Esophagus squamous epithelium (tissue), 5 donors: ENCODE measurements around the gene CTNNA3. TPM values are rescaled to one million over a fixed set of nuclear protein-coding genes. Genes with fewer than 3 reads are reported as not detected.

Source experiments
- DNase-seq: peaks from one replicate; lab custom pipeline; 2025; lab: John Stamatoyannopoulos, UW
- H3K27ac ChIP-seq, 4 donors: fragments of 200-600 bp; sonication (generic); one replicate each; pipeline ENCODE4 v1.5.1; 2016 to 2019; ENCODE audit warnings: mild to moderate bottlenecking in 1 of 4
- H3K27me3 ChIP-seq, 4 donors: fragments of 200-600 bp; sonication (generic); 1 replicate in 3 of 4; 2 replicates in 1 of 4; pipeline versions ENCODE4 v1.5.1 to v1.6.0; 2017 to 2021; ENCODE audit warnings: antibody characterized with exemption in 1 of 4
- H3K36me3 ChIP-seq, 3 donors: fragments of 200-600 bp; sonication (generic); one replicate each; pipeline ENCODE4 v1.5.1; 2016 to 2019
- H3K4me1 ChIP-seq, 3 donors: fragments of 200-600 bp; sonication (generic); one replicate each; pipeline ENCODE4 v1.5.1; 2017 to 2019
- H3K4me3 ChIP-seq, 4 donors: fragments of 200-600 bp; sonication (generic); 1 replicate in 3 of 4; 2 replicates in 1 of 4; pipeline ENCODE4 v1.5.1; 2016 to 2019; ENCODE audit warnings: mild to moderate bottlenecking in 2 of 4, moderate library complexity in 1 of 4
- H3K9me3 ChIP-seq, 3 donors: fragments of 200-600 bp; sonication (generic); one replicate each; pipeline ENCODE4 v1.5.1; 2016 to 2019
- POLR2A ChIP-seq, 4 donors: fragments of 450-650 bp; IDR thresholded peaks; one replicate each; pipeline ENCODE4 v1.6.1; 2017; ENCODE audit warnings: antibody characterized with exemption in 4 of 4, mild to moderate bottlenecking in 4 of 4, moderate library complexity in 3 of 4
- WGBS, 2 donors: methylation state at CpG; one replicate each; pipeline ENCODE4 v1.1.5; 2018; 5-methylcytosine and 5-hydroxymethylcytosine counted together
- intact Hi-C: fragments of 100-400 bp; cut with DNase I; formaldehyde crosslinking; loops from one replicate; pipeline ENCODE4 v1.15.0; 2022
- total RNA-seq, 4 donors: library from RNA; depleted of rRNA; stranded (reverse); fragments of >200 nt; gene quantifications; one replicate each; pipeline ENCODE4 v1.1.0, GENCODE V29; 2016
- TF ChIP-seq, protein P1 (sequence below), 6 experiments: fragments of 450-650 bp in 4 of 6; fragments of 200-600 bp in 2 of 6; sonication (generic) in 2 of 6; IDR thresholded peaks; one replicate each; pipeline ENCODE4 v1.5.1; 2016 to 2019; ENCODE audit warnings: antibody characterized with exemption in 6 of 6, mild to moderate bottlenecking in 4 of 6, moderate library complexity in 4 of 6
- donor health status: DM: yes; HTN: yes; CAD: no.

The CTNNA3 gene
- total RNA-seq, 4 donors from 2014 or later = 0.29 to 1.9 (median 0.61) TPM; not detected in 1

DNA sequence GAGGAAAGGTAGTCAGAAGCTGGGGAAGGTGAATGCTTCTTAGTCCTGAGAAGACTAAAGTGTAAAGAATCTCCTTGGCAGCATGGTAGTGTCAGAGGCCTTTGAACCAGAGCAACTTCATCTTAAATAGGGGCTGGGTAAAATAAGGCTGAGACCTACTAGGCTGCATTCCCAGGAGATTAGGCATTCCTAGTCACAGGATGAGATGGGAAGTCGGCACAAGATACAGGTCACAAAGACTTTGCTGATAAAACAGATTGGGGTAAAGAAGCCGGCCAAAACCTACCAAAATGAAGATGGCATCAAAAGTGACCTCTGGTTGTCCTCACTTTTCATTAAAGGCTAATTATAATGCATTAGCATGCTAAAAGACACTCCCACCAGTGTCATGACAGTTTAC lies 418.6 kb downstream of the CTNNA3 start:
- Histone ChIP-seq H3K9me3 (no peaks in the 10 kb centered on the region), H3K4me3 (no peak overlapping the region), H3K27me3 (no peaks in the 10 kb centered on the region), H3K4me1 (no peaks in the 10 kb centered on the region), H3K27ac (no peak overlapping the region), H3K36me3 (no peaks in the 10 kb centered on the region)
- WGBS, 2 donors = 54 to 70% methylated on average over 2 of the region's 2 CpGs
- TF ChIP-seq, protein P1, sequence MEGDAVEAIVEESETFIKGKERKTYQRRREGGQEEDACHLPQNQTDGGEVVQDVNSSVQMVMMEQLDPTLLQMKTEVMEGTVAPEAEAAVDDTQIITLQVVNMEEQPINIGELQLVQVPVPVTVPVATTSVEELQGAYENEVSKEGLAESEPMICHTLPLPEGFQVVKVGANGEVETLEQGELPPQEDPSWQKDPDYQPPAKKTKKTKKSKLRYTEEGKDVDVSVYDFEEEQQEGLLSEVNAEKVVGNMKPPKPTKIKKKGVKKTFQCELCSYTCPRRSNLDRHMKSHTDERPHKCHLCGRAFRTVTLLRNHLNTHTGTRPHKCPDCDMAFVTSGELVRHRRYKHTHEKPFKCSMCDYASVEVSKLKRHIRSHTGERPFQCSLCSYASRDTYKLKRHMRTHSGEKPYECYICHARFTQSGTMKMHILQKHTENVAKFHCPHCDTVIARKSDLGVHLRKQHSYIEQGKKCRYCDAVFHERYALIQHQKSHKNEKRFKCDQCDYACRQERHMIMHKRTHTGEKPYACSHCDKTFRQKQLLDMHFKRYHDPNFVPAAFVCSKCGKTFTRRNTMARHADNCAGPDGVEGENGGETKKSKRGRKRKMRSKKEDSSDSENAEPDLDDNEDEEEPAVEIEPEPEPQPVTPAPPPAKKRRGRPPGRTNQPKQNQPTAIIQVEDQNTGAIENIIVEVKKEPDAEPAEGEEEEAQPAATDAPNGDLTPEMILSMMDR (IDR thresholded peaks at IDR 0.05) = no peak
- TF ChIP-seq POLR2A (IDR thresholded peaks at IDR 0.05) = no peak
- intact Hi-C loops = no loop called here
- DNase-seq = no peak

DNA sequence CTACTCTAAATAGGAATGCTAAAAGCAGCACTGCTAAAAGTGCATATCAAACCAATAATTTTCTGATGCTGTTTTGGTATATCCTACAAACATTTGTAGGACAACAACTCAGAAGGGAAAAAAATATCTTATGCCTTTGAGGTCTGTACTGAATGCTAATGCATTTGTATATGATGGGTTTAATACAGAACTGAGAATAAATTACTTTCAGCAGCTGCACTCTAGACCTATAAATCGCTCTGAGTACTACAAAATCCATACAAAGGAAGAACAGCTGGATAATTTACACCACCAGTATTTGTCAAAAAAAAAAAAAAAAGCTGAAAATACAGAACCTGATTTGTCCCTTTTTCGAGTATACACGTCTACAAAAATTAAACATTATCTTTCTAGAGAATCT lies 426.2 kb downstream of the CTNNA3 start:
- DNase-seq = no peak
- Histone ChIP-seq H3K4me1 (no peaks in the 10 kb centered on the region), H3K4me3 (no peak overlapping the region), H3K36me3 (no peaks in the 10 kb centered on the region), H3K27me3 (no peaks in the 10 kb centered on the region), H3K27ac (no peak overlapping the region), H3K9me3 (no peaks in the 10 kb centered on the region)
- WGBS, 2 donors = 25 to 34% methylated on average over 3 of the region's 3 CpGs
- TF ChIP-seq, protein P1 (IDR thresholded peaks at IDR 0.05) = no peak
- intact Hi-C loops = no loop called here

DNA sequence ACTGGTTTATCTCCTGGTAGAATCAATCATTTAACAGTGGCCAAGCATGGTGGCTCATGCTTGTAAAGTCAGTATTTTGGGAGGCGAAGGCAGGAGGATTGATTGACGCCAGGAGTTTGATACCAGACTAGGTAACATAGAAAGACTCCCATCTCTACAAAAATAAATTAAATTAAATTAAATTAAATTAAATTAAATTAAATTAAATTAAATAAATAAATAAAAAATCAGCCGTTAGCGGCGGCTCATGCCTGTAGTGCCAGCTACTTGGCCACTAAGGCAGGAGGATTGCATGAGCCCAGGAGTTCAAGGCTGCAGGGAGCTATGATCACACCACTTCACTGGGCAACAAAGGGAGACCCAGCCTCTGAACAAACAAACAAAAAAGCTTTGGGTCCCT lies 427.8 kb downstream of the CTNNA3 start:
- WGBS, 2 donors = 84 to 88% methylated on average over 5 of the region's 5 CpGs
- Histone ChIP-seq H3K4me1 (no peaks in the 10 kb centered on the region), H3K27ac (no peak overlapping the region), H3K36me3 (no peaks in the 10 kb centered on the region), H3K27me3 (no peaks in the 10 kb centered on the region), H3K4me3 (no peak overlapping the region), H3K9me3 (no peaks in the 10 kb centered on the region)
- intact Hi-C loops = no loop called here
- DNase-seq = no peak
- TF ChIP-seq POLR2A (IDR thresholded peaks at IDR 0.05) = no peak
- TF ChIP-seq, protein P1 (IDR thresholded peaks at IDR 0.05) = no peak

DNA sequence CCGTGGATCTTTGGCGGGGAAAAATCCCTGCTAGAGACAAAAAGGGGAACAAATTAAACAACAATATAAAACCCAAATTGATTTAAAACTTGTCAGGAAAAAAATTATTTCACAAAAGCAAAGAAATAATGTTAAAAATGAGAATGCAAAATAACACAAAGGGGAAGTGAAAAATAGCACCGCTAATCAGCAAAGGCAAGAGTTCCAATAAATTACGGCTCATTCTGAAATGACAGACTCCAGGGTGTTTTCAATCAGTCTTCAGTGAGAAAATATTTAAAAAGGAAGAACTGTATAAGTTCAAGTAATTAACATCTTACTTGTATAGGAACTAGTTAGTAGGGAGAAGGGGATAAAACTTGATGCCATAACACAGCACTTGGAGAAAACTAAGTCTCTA lies 433.3 kb downstream of the CTNNA3 start:
- no peaks in the 10 kb centered on the region for H3K4me1 ChIP-seq
- no peaks in the 10 kb centered on the region for H3K36me3 ChIP-seq
- H3K27ac ChIP-seq = no peak overlapping the region
- DNase-seq = no peak
- no peak overlapping the region for H3K4me3 ChIP-seq
- 41 to 50% methylated on average over 4 of the region's 4 CpGs for WGBS, 2 donors
- TF ChIP-seq, protein P1 (IDR thresholded peaks at IDR 0.05) = no peak
- TF ChIP-seq POLR2A (IDR thresholded peaks at IDR 0.05) = no peak
- no peaks in the 10 kb centered on the region for H3K9me3 ChIP-seq
- no peaks in the 10 kb centered on the region for H3K27me3 ChIP-seq
- intact Hi-C loops = no loop called here

DNA sequence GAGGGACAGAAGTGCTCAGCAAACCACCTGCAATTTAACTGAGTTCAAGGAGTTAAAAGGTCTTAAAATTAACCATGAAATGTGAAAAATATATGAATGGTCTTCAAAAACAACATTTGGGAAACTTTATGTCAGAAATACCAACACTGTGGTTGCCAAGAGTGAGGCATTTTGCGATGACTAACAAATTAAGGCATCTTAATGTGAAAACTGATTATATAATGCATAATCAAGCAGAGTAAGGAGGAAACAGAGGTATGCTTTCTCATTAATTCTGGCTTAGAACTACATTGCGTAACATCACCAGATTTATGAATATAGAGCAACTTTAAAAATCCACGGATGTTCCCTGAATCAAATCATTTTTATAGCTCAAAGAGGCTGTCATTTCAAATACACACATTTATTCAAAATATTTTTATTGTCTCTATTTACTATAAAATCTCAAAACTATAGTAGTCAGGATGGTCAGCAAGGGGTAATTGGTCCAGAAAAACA lies 434.6 kb downstream of the CTNNA3 start:
- DNase-seq = no peak
- Histone ChIP-seq H3K27ac (no peak overlapping the region), H3K36me3 (no peaks in the 10 kb centered on the region), H3K4me1 (no peaks in the 10 kb centered on the region), H3K9me3 (no peaks in the 10 kb centered on the region), H3K27me3 (no peaks in the 10 kb centered on the region), H3K4me3 (no peak overlapping the region)
- WGBS, 2 donors = 69 to 70% methylated on average over 3 of the region's 3 CpGs
- intact Hi-C loops = no loop called here
- TF ChIP-seq, protein P1 (IDR thresholded peaks at IDR 0.05) = no peak
- no peak for TF ChIP-seq POLR2A (IDR thresholded peaks at IDR 0.05)
